Measurements from ENCODE around the gene PDLIM7.

Gene PDLIM7

GRCh38 chr5:177447066-177447610, 50.3 kb downstream of the PDLIM7 start:
- H3K27ac Mint-ChIP-seq = no peak overlapping the region
- H3K36me3 Mint-ChIP-seq = no peaks in the 10 kb centered on the region
- no peak overlapping the region for H3K4me3 Mint-ChIP-seq

GRCh38 chr5:177446200-177447065, 51.0 kb downstream of the PDLIM7 start, which contains the start of gene PRR7:
Gene PRR7 (plus strand): TSS chr5:177446814. CDS start chr5:177455068, 8,254 bp downstream.
- no peaks in the 10 kb centered on the region for H3K9me3 Mint-ChIP-seq (ENCODE audit: low read depth)
- peaks cover 41% of the 10 kb centered on the region for H3K4me1 Mint-ChIP-seq (ENCODE audit: low read depth)
- peak within 1 kb of the TSS; percentile 93 for H3K27ac Mint-ChIP-seq
- H3K4me3 Mint-ChIP-seq = peak within 1 kb of the TSS; percentile 87
- no peaks in the 10 kb centered on the region for H3K36me3 Mint-ChIP-seq
- no peaks in the 10 kb centered on the region for H3K27me3 Mint-ChIP-seq

More at GRCh38 chr5:177447066-177447610, 50.3 kb downstream of the PDLIM7 start:
- Mint-ChIP-seq H3K27me3 (no peaks in the 10 kb centered on the region), H3K9me3 (ENCODE audit: low read depth) (no peaks in the 10 kb centered on the region), H3K4me1 (ENCODE audit: low read depth) (peaks cover 43% of the 10 kb centered on the region)

GRCh38 chr5:177445917-177446199, 51.5 kb downstream of the PDLIM7 start:
- Mint-ChIP-seq H3K36me3 (no peaks in the 10 kb centered on the region), H3K4me1 (ENCODE audit: low read depth) (peaks cover 43% of the 10 kb centered on the region), H3K27ac (peak overlapping the region; percentile 93), H3K9me3 (ENCODE audit: low read depth) (no peaks in the 10 kb centered on the region), H3K27me3 (no peaks in the 10 kb centered on the region), H3K4me3 (peak overlapping the region; percentile 87)

GRCh38 chr5:177445052-177445916, 52.1 kb downstream of the PDLIM7 start:
- Mint-ChIP-seq H3K9me3 (ENCODE audit: low read depth) (no peaks in the 10 kb centered on the region), H3K36me3 (no peaks in the 10 kb centered on the region), H3K4me1 (ENCODE audit: low read depth) (peaks cover 44% of the 10 kb centered on the region), H3K4me3 (peak overlapping the region; percentile 87), H3K27ac (peak overlapping the region; percentile 93), H3K27me3 (no peaks in the 10 kb centered on the region)

- Mint-ChIP-seq H3K27ac (peak overlapping the region; percentile 93), H3K9me3 (ENCODE audit: low read depth) (no peaks in the 10 kb centered on the region), H3K4me3 (peak overlapping the region; percentile 87), H3K27me3 (no peaks in the 10 kb centered on the region), H3K36me3 (peaks cover 4% of the 10 kb centered on the region), H3K4me1 (ENCODE audit: low read depth) (peaks cover 53% of the 10 kb centered on the region)
These were observed 53.0 kb downstream of the PDLIM7 start for GRCh38 chr5:177444106-177445051.

GRCh38 chr5:177443144-177443983, 54.0 kb downstream of the PDLIM7 start:
- no peak overlapping the region for H3K4me3 Mint-ChIP-seq
- H3K9me3 Mint-ChIP-seq (ENCODE audit: low read depth) = no peaks in the 10 kb centered on the region
- H3K27ac Mint-ChIP-seq = peak overlapping the region; percentile 28
- H3K4me1 Mint-ChIP-seq (ENCODE audit: low read depth) = peaks cover 56% of the 10 kb centered on the region
- H3K27me3 Mint-ChIP-seq = no peaks in the 10 kb centered on the region
- peaks cover 6% of the 10 kb centered on the region for H3K36me3 Mint-ChIP-seq

- peaks cover 57% of the 10 kb centered on the region for H3K4me1 Mint-ChIP-seq (ENCODE audit: low read depth)
- no peak overlapping the region for H3K4me3 Mint-ChIP-seq
- peak overlapping the region; percentile 66 for H3K27ac Mint-ChIP-seq
- H3K27me3 Mint-ChIP-seq = no peaks in the 10 kb centered on the region
- H3K9me3 Mint-ChIP-seq (ENCODE audit: low read depth) = no peaks in the 10 kb centered on the region
- peaks cover 11% of the 10 kb centered on the region for H3K36me3 Mint-ChIP-seq
These were observed 55.2 kb downstream of the PDLIM7 start for GRCh38 chr5:177442066-177442826.

GRCh38 chr5:177440990-177441780, 56.2 kb downstream of the PDLIM7 start:
- Mint-ChIP-seq H3K27me3 (no peaks in the 10 kb centered on the region), H3K4me1 (ENCODE audit: low read depth) (peaks cover 62% of the 10 kb centered on the region), H3K9me3 (ENCODE audit: low read depth) (no peaks in the 10 kb centered on the region), H3K4me3 (no peak overlapping the region), H3K27ac (peak overlapping the region; percentile 10), H3K36me3 (peaks cover 14% of the 10 kb centered on the region)

GRCh38 chr5:177440211-177440989, 57.0 kb downstream of the PDLIM7 start:
- Mint-ChIP-seq H3K4me3 (peak overlapping the region; percentile 23), H3K9me3 (ENCODE audit: low read depth) (no peaks in the 10 kb centered on the region), H3K27ac (peak overlapping the region; percentile 83), H3K4me1 (ENCODE audit: low read depth) (peaks cover 58% of the 10 kb centered on the region), H3K27me3 (no peaks in the 10 kb centered on the region), H3K36me3 (peaks cover 14% of the 10 kb centered on the region)

- Mint-ChIP-seq H3K27me3 (no peaks in the 10 kb centered on the region), H3K4me1 (ENCODE audit: low read depth) (peaks cover 52% of the 10 kb centered on the region), H3K36me3 (peaks cover 14% of the 10 kb centered on the region), H3K9me3 (ENCODE audit: low read depth) (no peaks in the 10 kb centered on the region), H3K27ac (peak overlapping the region; percentile 83), H3K4me3 (peak overlapping the region; percentile 22)
These were observed 57.8 kb downstream of the PDLIM7 start for GRCh38 chr5:177439518-177440053.

- Mint-ChIP-seq H3K4me1 (ENCODE audit: low read depth) (peaks cover 54% of the 10 kb centered on the region), H3K9me3 (ENCODE audit: low read depth) (no peaks in the 10 kb centered on the region), H3K27me3 (no peaks in the 10 kb centered on the region), H3K27ac (peak overlapping the region; percentile 68), H3K36me3 (peaks cover 17% of the 10 kb centered on the region), H3K4me3 (no peak overlapping the region)
These were observed 58.9 kb downstream of the PDLIM7 start for GRCh38 chr5:177438468-177438867.

Data from activated naive CD8-positive, alpha-beta T cell (primary cell).